ENCODE results near the gene SSRP1. TPM values are rescaled to one million over a fixed set of nuclear protein-coding genes. Genes with fewer than 3 reads are reported as not detected.

The SSRP1 gene
- total and polyA plus RNA-seq, 9 of the 15 experiments (the other 6 are each of a cell fraction or from before 2014, with no cell fraction given) = 91.1 to 416 (median 245) TPM

- TF ChIP-seq ZNF584 (CRISPR knock-in tag; IDR thresholded peaks at IDR 0.05; ENCODE audit: low read depth) (no peak), NCOR1 (IDR thresholded peaks at IDR 0.05) (no peak), HNRNPUL1 (IDR thresholded peaks at IDR 0.05; ENCODE audit: low read length) (no peak), PKNOX1 (IDR thresholded peaks at IDR 0.05) (peak; percentile 96), POLR2B (IDR thresholded peaks at IDR 0.05; ENCODE audit: low read depth, partially characterized antibody) (no peak), DLX4 (CRISPR knock-in tag; IDR thresholded peaks at IDR 0.05) (no peak), ZNF3 (CRISPR knock-in tag; IDR thresholded peaks at IDR 0.05) (no peak), NFIX (CRISPR knock-in tag; IDR thresholded peaks at IDR 0.05; ENCODE audit: low read depth) (no peak), JUND (IDR thresholded peaks at IDR 0.05; ENCODE audit: borderline replicate concordance, low read depth, low read length) (peak; percentile 64), JUND (tag; IDR thresholded peaks at IDR 0.05; ENCODE audit: borderline replicate concordance, low read depth, low read length) (peak; percentile 82; the same call in 2 of the 3 replicates), EWSR1 (IDR thresholded peaks at IDR 0.05; ENCODE audit: borderline replicate concordance, low read depth, partially characterized antibody) (no peak), ETV1 (tag; conservative IDR thresholded peaks at IDR 0.05; ENCODE audit: low read depth) (no peak), ZNF592 (IDR thresholded peaks at IDR 0.05) (no peak), EZH2 (IDR thresholded peaks at IDR 0.05; ENCODE audit: borderline replicate concordance, low read depth, low read length) (no peak), ATF4 (CRISPR knock-in tag; IDR thresholded peaks at IDR 0.05) (no peak), SMC3 (conservative IDR thresholded peaks at IDR 0.05; ENCODE audit: insufficient read depth, low read depth, low read length) (no peak), GABPA (tag; conservative IDR thresholded peaks at IDR 0.05; ENCODE audit: low read depth) (no peak), POLR2H (tag; IDR thresholded peaks at IDR 0.05; ENCODE audit: low read depth) (no peak), CTBP1 (IDR thresholded peaks at IDR 0.05; ENCODE audit: borderline replicate concordance) (peak; percentile 42; the same call in 1 of the 2 replicates), THAP7 (CRISPR knock-in tag; IDR thresholded peaks at IDR 0.05) (no peak)
- TF ChIP-seq, protein P1, sequence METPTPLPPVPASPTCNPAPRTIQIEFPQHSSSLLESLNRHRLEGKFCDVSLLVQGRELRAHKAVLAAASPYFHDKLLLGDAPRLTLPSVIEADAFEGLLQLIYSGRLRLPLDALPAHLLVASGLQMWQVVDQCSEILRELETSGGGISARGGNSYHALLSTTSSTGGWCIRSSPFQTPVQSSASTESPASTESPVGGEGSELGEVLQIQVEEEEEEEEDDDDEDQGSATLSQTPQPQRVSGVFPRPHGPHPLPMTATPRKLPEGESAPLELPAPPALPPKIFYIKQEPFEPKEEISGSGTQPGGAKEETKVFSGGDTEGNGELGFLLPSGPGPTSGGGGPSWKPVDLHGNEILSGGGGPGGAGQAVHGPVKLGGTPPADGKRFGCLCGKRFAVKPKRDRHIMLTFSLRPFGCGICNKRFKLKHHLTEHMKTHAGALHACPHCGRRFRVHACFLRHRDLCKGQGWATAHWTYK (CRISPR knock-in tag; IDR thresholded peaks at IDR 0.05) = no peak
Measured at GRCh38 chr11:57358543-57358961, 22.9 kb upstream of the SSRP1 start (continued).

Data from K562 (cell line).